Measurements from ENCODE around the gene CCDC34. TPM values are rescaled to one million over a fixed set of nuclear protein-coding genes. Genes with fewer than 3 reads are reported as not detected.

Gene CCDC34
- polyA plus RNA-seq, 1 donor from 2014 or later = 13.3 TPM

DNA sequence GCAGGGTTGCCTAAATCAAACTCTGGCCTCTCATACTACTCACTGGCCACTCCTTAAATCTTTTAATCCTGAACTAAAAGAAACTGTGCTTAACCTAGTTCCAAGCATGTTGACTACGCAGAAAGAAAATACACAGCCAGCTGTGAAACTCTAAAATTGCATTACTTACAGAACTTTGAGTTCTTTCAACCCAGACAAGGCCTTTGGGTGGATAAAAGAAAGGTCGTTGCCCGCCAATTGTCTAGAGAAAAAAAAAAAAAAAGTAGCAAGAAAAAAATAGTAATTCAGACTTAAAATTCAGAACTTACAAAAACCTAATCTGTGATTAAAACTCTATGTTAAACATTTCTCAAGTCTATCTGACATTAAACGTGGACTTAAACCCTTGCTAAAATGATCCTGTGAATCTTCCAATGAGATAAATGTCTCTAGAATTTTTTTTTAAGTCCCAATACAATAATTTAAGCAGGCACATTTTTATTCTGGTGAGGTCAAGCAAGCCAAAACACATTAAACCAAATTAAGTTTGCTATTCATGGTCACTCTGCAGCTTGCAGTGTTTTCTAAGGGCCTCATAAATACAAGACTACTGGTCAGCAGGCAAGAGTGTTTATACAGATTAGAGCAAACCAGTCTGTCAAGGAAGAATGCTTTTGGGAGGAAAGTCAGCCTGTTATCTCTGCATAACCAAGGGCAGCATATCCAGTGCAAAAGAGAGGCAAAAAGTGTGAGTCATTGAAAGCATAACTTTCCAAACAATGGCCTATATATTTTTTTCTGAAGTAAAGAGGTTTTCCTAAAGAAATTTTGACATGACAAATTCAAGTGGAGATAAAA lies 29.5 kb upstream of the CCDC34 start:
- TF ChIP-seq MXI1 (conservative IDR thresholded peaks at IDR 0.05; ENCODE audit: poor library complexity, severe bottlenecking) (no peak), TAF1 (IDR thresholded peaks at IDR 0.05; ENCODE audit: low read depth) (no peak), EP300 (conservative IDR thresholded peaks at IDR 0.05; ENCODE audit: poor library complexity, severe bottlenecking) (no peak), POLR2AphosphoS5 (IDR thresholded peaks at IDR 0.05) (no peak), EZH2 (IDR thresholded peaks at IDR 0.05; ENCODE audit: borderline replicate concordance, insufficient read depth, low read length, poor library complexity, severe bottlenecking) (no peak), RAD21 (conservative IDR thresholded peaks at IDR 0.05) (no peak), SMC3 (conservative IDR thresholded peaks at IDR 0.05; ENCODE audit: poor library complexity) (no peak)
- TF ChIP-seq, protein P1, sequence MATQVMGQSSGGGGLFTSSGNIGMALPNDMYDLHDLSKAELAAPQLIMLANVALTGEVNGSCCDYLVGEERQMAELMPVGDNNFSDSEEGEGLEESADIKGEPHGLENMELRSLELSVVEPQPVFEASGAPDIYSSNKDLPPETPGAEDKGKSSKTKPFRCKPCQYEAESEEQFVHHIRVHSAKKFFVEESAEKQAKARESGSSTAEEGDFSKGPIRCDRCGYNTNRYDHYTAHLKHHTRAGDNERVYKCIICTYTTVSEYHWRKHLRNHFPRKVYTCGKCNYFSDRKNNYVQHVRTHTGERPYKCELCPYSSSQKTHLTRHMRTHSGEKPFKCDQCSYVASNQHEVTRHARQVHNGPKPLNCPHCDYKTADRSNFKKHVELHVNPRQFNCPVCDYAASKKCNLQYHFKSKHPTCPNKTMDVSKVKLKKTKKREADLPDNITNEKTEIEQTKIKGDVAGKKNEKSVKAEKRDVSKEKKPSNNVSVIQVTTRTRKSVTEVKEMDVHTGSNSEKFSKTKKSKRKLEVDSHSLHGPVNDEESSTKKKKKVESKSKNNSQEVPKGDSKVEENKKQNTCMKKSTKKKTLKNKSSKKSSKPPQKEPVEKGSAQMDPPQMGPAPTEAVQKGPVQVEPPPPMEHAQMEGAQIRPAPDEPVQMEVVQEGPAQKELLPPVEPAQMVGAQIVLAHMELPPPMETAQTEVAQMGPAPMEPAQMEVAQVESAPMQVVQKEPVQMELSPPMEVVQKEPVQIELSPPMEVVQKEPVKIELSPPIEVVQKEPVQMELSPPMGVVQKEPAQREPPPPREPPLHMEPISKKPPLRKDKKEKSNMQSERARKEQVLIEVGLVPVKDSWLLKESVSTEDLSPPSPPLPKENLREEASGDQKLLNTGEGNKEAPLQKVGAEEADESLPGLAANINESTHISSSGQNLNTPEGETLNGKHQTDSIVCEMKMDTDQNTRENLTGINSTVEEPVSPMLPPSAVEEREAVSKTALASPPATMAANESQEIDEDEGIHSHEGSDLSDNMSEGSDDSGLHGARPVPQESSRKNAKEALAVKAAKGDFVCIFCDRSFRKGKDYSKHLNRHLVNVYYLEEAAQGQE (IDR thresholded peaks at IDR 0.05; ENCODE audit: borderline replicate concordance) = no peak
- TF ChIP-seq, protein P2, sequence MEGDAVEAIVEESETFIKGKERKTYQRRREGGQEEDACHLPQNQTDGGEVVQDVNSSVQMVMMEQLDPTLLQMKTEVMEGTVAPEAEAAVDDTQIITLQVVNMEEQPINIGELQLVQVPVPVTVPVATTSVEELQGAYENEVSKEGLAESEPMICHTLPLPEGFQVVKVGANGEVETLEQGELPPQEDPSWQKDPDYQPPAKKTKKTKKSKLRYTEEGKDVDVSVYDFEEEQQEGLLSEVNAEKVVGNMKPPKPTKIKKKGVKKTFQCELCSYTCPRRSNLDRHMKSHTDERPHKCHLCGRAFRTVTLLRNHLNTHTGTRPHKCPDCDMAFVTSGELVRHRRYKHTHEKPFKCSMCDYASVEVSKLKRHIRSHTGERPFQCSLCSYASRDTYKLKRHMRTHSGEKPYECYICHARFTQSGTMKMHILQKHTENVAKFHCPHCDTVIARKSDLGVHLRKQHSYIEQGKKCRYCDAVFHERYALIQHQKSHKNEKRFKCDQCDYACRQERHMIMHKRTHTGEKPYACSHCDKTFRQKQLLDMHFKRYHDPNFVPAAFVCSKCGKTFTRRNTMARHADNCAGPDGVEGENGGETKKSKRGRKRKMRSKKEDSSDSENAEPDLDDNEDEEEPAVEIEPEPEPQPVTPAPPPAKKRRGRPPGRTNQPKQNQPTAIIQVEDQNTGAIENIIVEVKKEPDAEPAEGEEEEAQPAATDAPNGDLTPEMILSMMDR (IDR thresholded peaks at IDR 0.05; ENCODE audit: poor library complexity, severe bottlenecking) = no peak
- no peak overlapping the region for H3K27ac ChIP-seq (ENCODE audit: low read length)
- H3K4me3 ChIP-seq (ENCODE audit: low read length) = no peak overlapping the region
- H2AFZ ChIP-seq (ENCODE audit: low read depth, low read length) = no peak overlapping the region
- no peaks in the 10 kb centered on the region for H3K79me2 ChIP-seq (replicated peaks; ENCODE audit: insufficient read depth, low read length)
- no peak overlapping the region for H3K9ac ChIP-seq (ENCODE audit: low read length)
- H3F3A ChIP-seq (ENCODE audit: insufficient read depth, low read length, poor library complexity, severe bottlenecking) = no peaks in the 10 kb centered on the region
- H3K27me3 ChIP-seq (ENCODE audit: insufficient read depth, low read depth, low read length) = no peaks in the 10 kb centered on the region
- H3K36me3 ChIP-seq (ENCODE audit: insufficient read depth, low read length) = no peaks in the 10 kb centered on the region
- no peaks in the 10 kb centered on the region for H3K9me2 ChIP-seq (ENCODE audit: insufficient read depth, low read length)
- no peaks in the 10 kb centered on the region for H3K9me3 ChIP-seq (ENCODE audit: low read length)
- H4K20me1 ChIP-seq (ENCODE audit: insufficient read depth) = no peaks in the 10 kb centered on the region
- no peak overlapping the region for H3K4me2 ChIP-seq (ENCODE audit: low read length)

DNA sequence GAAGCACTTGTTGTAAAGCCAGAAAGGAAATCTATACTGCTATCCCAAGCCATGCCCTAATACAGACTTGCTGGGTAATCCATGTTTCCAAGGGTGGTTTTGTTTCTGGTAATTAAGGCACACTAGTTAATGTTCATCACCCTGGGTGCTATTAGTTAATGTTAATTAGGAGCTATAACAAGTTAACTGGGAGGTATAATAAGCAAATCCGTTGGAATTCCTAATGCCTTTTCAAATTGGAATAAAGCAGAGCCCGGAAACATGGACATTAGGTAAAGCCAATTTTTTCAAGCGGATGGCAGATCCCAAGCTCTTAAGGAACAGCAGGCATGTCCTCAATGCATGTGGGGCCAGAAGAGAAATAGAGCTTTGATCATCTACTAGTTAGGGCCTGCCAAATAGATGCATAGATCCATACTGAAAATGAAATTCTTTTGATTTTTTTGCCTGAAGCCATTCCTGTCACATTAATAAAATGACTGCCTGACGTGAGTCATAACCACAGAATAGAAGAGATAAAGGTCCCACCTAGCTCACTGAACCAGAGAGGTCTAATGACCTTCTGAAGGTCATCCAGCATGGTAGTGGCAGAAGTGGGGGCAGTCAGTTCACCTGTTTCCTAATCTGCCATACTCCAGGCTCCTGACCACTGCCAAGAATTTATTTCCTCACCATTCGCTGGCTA lies 28.5 kb upstream of the CCDC34 start:
- Histone ChIP-seq H4K20me1 (ENCODE audit: insufficient read depth) (no peaks in the 10 kb centered on the region), H3K4me3 (ENCODE audit: low read length) (no peak overlapping the region), H2AFZ (ENCODE audit: low read depth, low read length) (no peak overlapping the region), H3K27me3 (ENCODE audit: insufficient read depth, low read depth, low read length) (no peaks in the 10 kb centered on the region), H3K9me2 (ENCODE audit: insufficient read depth, low read length) (no peaks in the 10 kb centered on the region), H3K27ac (ENCODE audit: low read length) (no peak overlapping the region), H3F3A (ENCODE audit: insufficient read depth, low read length, poor library complexity, severe bottlenecking) (no peaks in the 10 kb centered on the region), H3K9me3 (ENCODE audit: low read length) (no peaks in the 10 kb centered on the region), H3K79me2 (replicated peaks; ENCODE audit: insufficient read depth, low read length) (no peaks in the 10 kb centered on the region), H3K4me2 (ENCODE audit: low read length) (no peak overlapping the region), H3K36me3 (ENCODE audit: insufficient read depth, low read length) (no peaks in the 10 kb centered on the region), H3K9ac (ENCODE audit: low read length) (no peak overlapping the region)
- no peak for TF ChIP-seq POLR2AphosphoS5 (IDR thresholded peaks at IDR 0.05)
- no peak for TF ChIP-seq EP300 (conservative IDR thresholded peaks at IDR 0.05; ENCODE audit: poor library complexity, severe bottlenecking)
- no peak for TF ChIP-seq MXI1 (conservative IDR thresholded peaks at IDR 0.05; ENCODE audit: poor library complexity, severe bottlenecking)
- no peak for TF ChIP-seq RAD21 (conservative IDR thresholded peaks at IDR 0.05)
- TF ChIP-seq, protein P2 (IDR thresholded peaks at IDR 0.05; ENCODE audit: poor library complexity, severe bottlenecking) = no peak
- TF ChIP-seq EZH2 (IDR thresholded peaks at IDR 0.05; ENCODE audit: borderline replicate concordance, insufficient read depth, low read length, poor library complexity, severe bottlenecking) = no peak
- TF ChIP-seq SMC3 (conservative IDR thresholded peaks at IDR 0.05; ENCODE audit: poor library complexity) = no peak
- no peak for TF ChIP-seq TAF1 (IDR thresholded peaks at IDR 0.05; ENCODE audit: low read depth)
- TF ChIP-seq, protein P1 (IDR thresholded peaks at IDR 0.05; ENCODE audit: borderline replicate concordance) = no peak

Measured in neural cell (in vitro differentiated cells).